Gastrocnemius medialis (tissue), 4 donors: ENCODE results near the gene ELAVL2.

Experiments used
- POLR2A ChIP-seq, 2 donors: fragments of 450-650 bp; IDR thresholded peaks; one replicate each; pipeline ENCODE4 v1.6.1; 2017; ENCODE audit warnings: antibody characterized with exemption in 2 of 2, mild to moderate bottlenecking in 2 of 2, moderate library complexity in 2 of 2
- TF ChIP-seq, protein P1 (sequence below), 5 experiments: fragments of 450-650 bp in 3 of 5; fragments of 200-600 bp in 2 of 5; sonication (generic) in 2 of 5; IDR thresholded peaks in 4 of 5; conservative IDR thresholded peaks in 1 of 5; 1 replicate in 4 of 5; 2 replicates in 1 of 5; pipeline ENCODE4 v1.5.1; 2016 to 2019; ENCODE audit warnings: antibody characterized with exemption in 5 of 5, mild to moderate bottlenecking in 3 of 5, moderate library complexity in 3 of 5

DNA sequence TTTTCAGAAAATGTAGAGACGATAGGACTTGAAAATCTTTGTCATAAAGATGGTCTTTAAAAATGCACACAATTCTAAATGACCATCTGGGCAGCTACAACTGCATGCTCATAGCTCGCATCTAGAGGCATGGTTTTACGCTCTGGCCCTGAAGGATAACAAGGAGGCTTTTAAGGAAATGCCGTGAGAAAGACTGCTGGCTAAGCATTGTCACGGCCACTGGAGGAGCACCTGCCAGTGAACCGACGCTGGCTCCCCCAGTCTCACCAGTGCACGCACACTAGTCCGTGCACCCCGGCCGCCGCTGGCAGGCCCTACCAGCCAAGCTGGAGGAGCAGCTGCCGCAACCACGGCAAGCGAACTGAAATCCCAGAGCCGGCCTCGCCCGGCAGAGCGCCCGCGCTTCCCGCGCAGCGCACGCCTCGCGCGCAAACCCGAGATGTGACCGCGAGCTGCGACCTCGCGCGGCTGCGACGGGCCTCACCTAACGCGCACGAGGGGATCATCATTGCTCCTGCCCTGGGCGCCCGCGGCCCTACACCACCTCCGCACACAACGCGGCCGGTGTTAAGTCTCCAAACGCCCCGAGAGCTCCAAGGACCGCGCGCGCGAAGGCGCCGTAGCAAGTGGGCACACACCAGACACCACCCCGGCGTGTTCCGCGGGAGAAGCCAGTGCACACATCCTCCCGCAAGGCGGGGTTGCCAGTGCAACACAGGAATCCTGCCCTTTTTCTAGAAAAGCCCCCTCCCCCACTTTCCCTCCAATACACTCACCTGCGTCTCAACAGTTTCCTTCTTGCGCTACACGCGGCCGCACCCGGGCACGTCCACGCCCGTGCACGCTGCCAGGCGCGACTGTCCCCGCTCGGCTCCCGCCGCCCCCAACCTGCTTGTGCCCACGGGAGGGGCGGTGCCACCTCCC, 5.3 kb downstream of the ELAVL2 start:
- TF ChIP-seq, protein P1, sequence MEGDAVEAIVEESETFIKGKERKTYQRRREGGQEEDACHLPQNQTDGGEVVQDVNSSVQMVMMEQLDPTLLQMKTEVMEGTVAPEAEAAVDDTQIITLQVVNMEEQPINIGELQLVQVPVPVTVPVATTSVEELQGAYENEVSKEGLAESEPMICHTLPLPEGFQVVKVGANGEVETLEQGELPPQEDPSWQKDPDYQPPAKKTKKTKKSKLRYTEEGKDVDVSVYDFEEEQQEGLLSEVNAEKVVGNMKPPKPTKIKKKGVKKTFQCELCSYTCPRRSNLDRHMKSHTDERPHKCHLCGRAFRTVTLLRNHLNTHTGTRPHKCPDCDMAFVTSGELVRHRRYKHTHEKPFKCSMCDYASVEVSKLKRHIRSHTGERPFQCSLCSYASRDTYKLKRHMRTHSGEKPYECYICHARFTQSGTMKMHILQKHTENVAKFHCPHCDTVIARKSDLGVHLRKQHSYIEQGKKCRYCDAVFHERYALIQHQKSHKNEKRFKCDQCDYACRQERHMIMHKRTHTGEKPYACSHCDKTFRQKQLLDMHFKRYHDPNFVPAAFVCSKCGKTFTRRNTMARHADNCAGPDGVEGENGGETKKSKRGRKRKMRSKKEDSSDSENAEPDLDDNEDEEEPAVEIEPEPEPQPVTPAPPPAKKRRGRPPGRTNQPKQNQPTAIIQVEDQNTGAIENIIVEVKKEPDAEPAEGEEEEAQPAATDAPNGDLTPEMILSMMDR (IDR thresholded peaks at IDR 0.05 in 4 of 5, conservative IDR thresholded peaks at IDR 0.05 in 1 of 5), result no peak
- no peak for TF ChIP-seq POLR2A (IDR thresholded peaks at IDR 0.05)
